Thyroid gland (tissue), 4 donors: ENCODE data around the gene TACO1. TPM values are rescaled to one million over a fixed set of nuclear protein-coding genes. Genes with fewer than 3 reads are reported as not detected.

ENCODE experiments used
- DNase-seq, 2 donors: peaks; one replicate each; pipeline ENCODE4 v3.0.0-alpha.2; 2019
- H3K27ac ChIP-seq, 3 donors: fragments of 200-600 bp; sonication (generic); 1 replicate in 2 of 3; 2 replicates in 1 of 3; pipeline ENCODE4 v1.5.1; 2016 to 2019; ENCODE audit warnings: mild to moderate bottlenecking in 1 of 3, moderate library complexity in 1 of 3
- H3K27me3 ChIP-seq: fragments of 200-600 bp; sonication (generic); one replicate; pipeline ENCODE4 v1.5.1; 2019
- H3K36me3 ChIP-seq, 2 donors: fragments of 200-600 bp; sonication (generic); one replicate each; pipeline ENCODE4 v1.5.1; 2016 to 2019
- H3K4me1 ChIP-seq, 2 donors: fragments of 200-600 bp; sonication (generic); one replicate each; pipeline ENCODE4 v1.5.1; 2017 to 2019
- H3K4me3 ChIP-seq, 3 donors: fragments of 200-600 bp; sonication (generic); replicated peaks in 1 of 3; 1 replicate in 2 of 3; 2 replicates in 1 of 3; pipeline ENCODE4 v1.5.1; 2016; ENCODE audit warnings: mild to moderate bottlenecking in 1 of 3
- H3K9me3 ChIP-seq: fragments of 200-600 bp; sonication (generic); one replicate; pipeline ENCODE4 v1.5.1; 2017
- CTCF ChIP-seq, 6 experiments: fragments of 200-600 bp in 3 of 6; fragments of 450-650 bp in 3 of 6; sonication (generic) in 3 of 6; IDR thresholded peaks; one replicate each; pipeline ENCODE4 v1.5.1; 2016 to 2019; ENCODE audit warnings: antibody characterized with exemption in 6 of 6, mild to moderate bottlenecking in 2 of 6, inconsistent platforms in 1 of 6, moderate library complexity in 1 of 6
- POLR2A ChIP-seq, 2 donors: fragments of 450-650 bp; IDR thresholded peaks; one replicate each; pipeline ENCODE4 v1.6.1; 2017; ENCODE audit warnings: antibody characterized with exemption in 2 of 2, mild to moderate bottlenecking in 2 of 2, moderate library complexity in 1 of 2
- WGBS, 2 donors: methylation state at CpG; one replicate each; pipeline ENCODE4 v1.1.5; 2017; 5-methylcytosine and 5-hydroxymethylcytosine counted together
- intact Hi-C: fragments of 100-400 bp; cut with DNase I; formaldehyde crosslinking; loops from one replicate; pipeline ENCODE4 v1.15.1; 2023
- total RNA-seq, 4 donors: library from RNA; depleted of rRNA; stranded (reverse); fragments of >200 nt; gene quantifications; one replicate each; pipeline ENCODE4 v1.2.3, GENCODE V29; 2016

TACO1 gene
- total RNA-seq, 4 donors from 2014 or later = 15.3 to 17.1 (median 16.0) TPM

GRCh38 chr17:63596856-63597586 is 3.7 kb upstream of the TACO1 start:
- peaks cover 11% of the 10 kb centered on the region in 2 donors for H3K4me1 ChIP-seq
- 70 to 75% methylated on average over 6 of the region's 6 CpGs for WGBS, 2 donors
- no peak for DNase-seq

GRCh38 chr17:63598281-63598680 is 2.4 kb upstream of the TACO1 start:
- no peak for DNase-seq
- H3K4me1 ChIP-seq = peaks cover 11% of the 10 kb centered on the region in 2 donors
- H3K27ac ChIP-seq = no peak overlapping the region
- no peaks in the 10 kb centered on the region for H3K9me3 ChIP-seq
- no peak for TF ChIP-seq CTCF (IDR thresholded peaks at IDR 0.05)
- no peak for TF ChIP-seq POLR2A (IDR thresholded peaks at IDR 0.05)
- H3K4me3 ChIP-seq = no peak overlapping the region
- intact Hi-C loops = no loop called here
- H3K27me3 ChIP-seq = no peaks in the 10 kb centered on the region
- 93 to 100% methylated on average over 2 of the region's 2 CpGs for WGBS, 2 donors
- no peaks in the 10 kb centered on the region for H3K36me3 ChIP-seq

More at GRCh38 chr17:63596856-63597586, 3.7 kb upstream of the TACO1 start:
- no peak overlapping the region for H3K4me3 ChIP-seq
- H3K27me3 ChIP-seq = no peaks in the 10 kb centered on the region
- intact Hi-C loops = no loop called here
- no peaks in the 10 kb centered on the region for H3K36me3 ChIP-seq
- no peak for TF ChIP-seq POLR2A (IDR thresholded peaks at IDR 0.05)
- no peak for TF ChIP-seq CTCF (IDR thresholded peaks at IDR 0.05)
- no peak overlapping the region for H3K27ac ChIP-seq
- H3K9me3 ChIP-seq = no peaks in the 10 kb centered on the region

- intact Hi-C loops = no loop called here
- DNase-seq = no peak
- no peak for TF ChIP-seq POLR2A (IDR thresholded peaks at IDR 0.05)
- TF ChIP-seq CTCF (IDR thresholded peaks at IDR 0.05) = no peak
- Histone ChIP-seq H3K27ac (peak overlapping the region in 2 of 3 donors; percentile 77 to 86), H3K36me3 (peaks cover 6 to 22% of the 10 kb centered on the region in 2 donors), H3K27me3 (no peaks in the 10 kb centered on the region), H3K9me3 (no peaks in the 10 kb centered on the region), H3K4me1 (peaks cover 11% of the 10 kb centered on the region in 2 donors), H3K4me3 (peak overlapping the region; percentile 67 to 86 (median 74))
- 53 to 56% methylated on average over 9 of the region's 9 CpGs for whole genome bisulfite sequencing, 2 donors
These were observed 1.0 kb downstream of the TACO1 start for GRCh38 chr17:63601439-63602371.

- DNase-seq = no peak
- Histone ChIP-seq H3K9me3 (no peaks in the 10 kb centered on the region), H3K4me3 (no peak overlapping the region), H3K36me3 (peaks cover 20 to 36% of the 10 kb centered on the region in 2 donors), H3K27me3 (no peaks in the 10 kb centered on the region), H3K4me1 (no peaks in the 10 kb centered on the region), H3K27ac (no peak overlapping the region)
- TF ChIP-seq CTCF (IDR thresholded peaks at IDR 0.05) (no peak), POLR2A (IDR thresholded peaks at IDR 0.05) (no peak)
- WGBS, 2 donors = 89 to 90% methylated on average over 6 of the region's 6 CpGs
- intact Hi-C loops = loop anchor here (10.0 kb wide), 1 partner anchor 215 kb away; the partner anchor contains the start of genes FTSJ3 and PSMC5
These were observed 9.3 kb downstream of the TACO1 start for GRCh38 chr17:63609816-63610573.
